Adipocyte (in vitro differentiated cells): Measurements from ENCODE around the gene CDC16.
"Not testable (repeated sequence)": the region's sequence is repeated elsewhere in the genome, so short reads cannot be mapped to it uniquely, and the experiment has no call there.

Experiments used
- DNase-seq: peaks from one replicate; pipeline ENCODE4 v3.0.0-alpha.2; 2015; ENCODE audit warnings: low read depth
- H3K27me3 ChIP-seq: replicated peaks from 2 replicates; pipeline ENCODE4 v1.7.0; 2013; ENCODE audit warnings: mild to moderate bottlenecking, low read length, moderate library complexity; ENCODE audit not compliant: control insufficient read depth, insufficient read depth
- H3K36me3 ChIP-seq: 2 replicates; pipeline ENCODE4 v1.7.0; 2013; ENCODE audit warnings: low read length, mild to moderate bottlenecking, moderate library complexity; ENCODE audit not compliant: control insufficient read depth, insufficient read depth, severe bottlenecking
- H3K4me1 ChIP-seq: 2 replicates; pipeline ENCODE4 v1.7.0; 2013; ENCODE audit warnings: mild to moderate bottlenecking, low read length, moderate library complexity; ENCODE audit not compliant: control insufficient read depth, insufficient read depth
- H3K4me3 ChIP-seq: 2 replicates; pipeline ENCODE4 v1.7.0; 2013; ENCODE audit warnings: mild to moderate bottlenecking, low read length, moderate library complexity
- H3K9ac ChIP-seq: 2 replicates; pipeline ENCODE4 v1.7.0; 2013; ENCODE audit warnings: mild to moderate bottlenecking, low read length, moderate library complexity
- H3K9me3 ChIP-seq: 2 replicates; pipeline ENCODE4 v1.7.0; 2013; ENCODE audit warnings: mild to moderate bottlenecking, low read length, moderate library complexity; ENCODE audit not compliant: control insufficient read depth

CDC16 gene, protein sequence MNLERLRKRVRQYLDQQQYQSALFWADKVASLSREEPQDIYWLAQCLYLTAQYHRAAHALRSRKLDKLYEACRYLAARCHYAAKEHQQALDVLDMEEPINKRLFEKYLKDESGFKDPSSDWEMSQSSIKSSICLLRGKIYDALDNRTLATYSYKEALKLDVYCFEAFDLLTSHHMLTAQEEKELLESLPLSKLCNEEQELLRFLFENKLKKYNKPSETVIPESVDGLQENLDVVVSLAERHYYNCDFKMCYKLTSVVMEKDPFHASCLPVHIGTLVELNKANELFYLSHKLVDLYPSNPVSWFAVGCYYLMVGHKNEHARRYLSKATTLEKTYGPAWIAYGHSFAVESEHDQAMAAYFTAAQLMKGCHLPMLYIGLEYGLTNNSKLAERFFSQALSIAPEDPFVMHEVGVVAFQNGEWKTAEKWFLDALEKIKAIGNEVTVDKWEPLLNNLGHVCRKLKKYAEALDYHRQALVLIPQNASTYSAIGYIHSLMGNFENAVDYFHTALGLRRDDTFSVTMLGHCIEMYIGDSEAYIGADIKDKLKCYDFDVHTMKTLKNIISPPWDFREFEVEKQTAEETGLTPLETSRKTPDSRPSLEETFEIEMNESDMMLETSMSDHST

DNA sequence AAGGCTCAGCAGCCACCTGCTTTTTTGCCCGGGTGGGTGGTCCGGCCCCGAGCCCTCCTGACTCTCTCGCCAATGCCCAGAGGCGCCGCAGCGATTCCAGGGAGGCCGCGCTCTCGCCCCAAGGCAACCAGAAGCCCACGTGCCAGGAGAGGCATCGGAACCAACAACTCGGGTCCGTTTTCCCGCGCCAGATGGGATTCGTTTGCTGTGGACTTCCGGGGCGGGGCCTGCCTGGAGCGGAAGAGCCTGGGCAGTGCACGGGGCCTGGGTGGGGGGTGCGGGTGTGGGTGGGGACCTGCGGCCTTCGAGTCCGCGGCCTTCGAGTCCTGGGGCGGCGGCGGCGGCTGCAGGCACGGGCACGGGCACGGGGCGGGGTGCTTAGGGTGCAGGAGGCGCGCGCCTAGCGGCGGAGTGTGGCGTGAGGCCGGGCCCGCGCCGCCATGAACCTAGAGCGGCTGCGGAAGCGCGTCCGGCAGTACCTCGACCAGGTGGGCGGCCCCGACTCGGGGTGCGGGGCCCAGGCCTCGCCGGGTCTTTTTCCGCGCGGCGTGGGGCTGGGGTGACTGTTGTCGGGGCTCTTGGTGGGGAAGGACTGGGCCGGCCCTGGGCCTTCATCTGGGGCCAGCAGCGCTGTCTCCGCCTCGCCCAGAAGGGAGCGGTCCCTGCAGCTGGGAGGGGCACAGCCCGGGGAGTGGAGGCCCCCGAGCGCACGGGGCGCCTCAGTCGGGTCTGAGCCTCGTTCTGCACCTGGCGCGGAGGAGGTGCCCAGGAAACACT is at the start of gene CDC16:
Gene CDC16, plus strand, starts transcription at position 253 of the 777 bp plus-strand sequence. Its CDS starts 188 bp downstream, at position 441.
- Histone ChIP-seq H3K9me3 (no peaks in the 10 kb centered on the region), H3K9ac (peak within 1 kb of the TSS; percentile 85), H3K27me3 (no peaks in the 10 kb centered on the region), H3K4me1 (peaks cover 17% of the 10 kb centered on the region), H3K36me3 (peaks cover 28% of the 10 kb centered on the region), H3K4me3 (peak within 1 kb of the TSS; percentile 86)
- DNase-seq, result peak; percentile 97

DNA sequence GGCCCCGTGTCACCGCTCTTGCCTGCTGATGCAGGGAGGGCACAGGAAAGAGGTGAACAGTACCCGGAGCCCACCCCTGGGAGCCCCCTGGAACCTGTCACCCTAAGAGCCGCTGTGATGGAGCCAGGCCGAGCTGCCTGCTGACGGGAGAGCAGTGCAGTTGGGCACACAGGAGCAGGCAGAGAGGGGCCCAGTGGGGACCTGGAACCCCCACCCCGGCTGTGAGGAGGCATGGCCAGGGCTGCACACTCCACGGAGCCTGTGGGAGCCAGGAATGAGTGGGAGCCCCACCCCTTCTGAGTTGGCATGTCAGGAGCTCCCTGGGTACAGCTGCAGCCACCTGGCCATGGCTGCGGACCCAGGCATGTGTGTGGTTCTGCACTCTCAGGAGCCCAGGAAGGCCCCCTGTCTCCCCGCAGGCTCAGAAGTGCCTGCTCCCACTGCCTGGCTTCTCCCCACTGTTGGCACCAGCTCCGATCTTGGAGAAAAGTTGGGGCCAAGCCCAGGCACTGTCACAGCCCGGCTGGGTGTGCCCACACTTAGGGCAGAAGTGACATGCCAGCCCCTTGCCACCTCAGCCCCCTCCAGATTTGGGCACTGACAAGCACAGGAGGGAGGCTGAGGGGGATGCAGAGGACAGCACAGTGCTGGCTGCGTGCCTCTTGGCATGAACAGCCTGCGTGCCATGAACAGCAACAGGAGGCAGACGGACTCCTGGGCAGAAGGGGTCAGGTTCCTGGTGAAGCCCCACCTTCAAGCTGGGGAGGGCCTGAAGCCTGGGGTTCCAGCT is 49.3 kb upstream of the CDC16 start:
- Histone ChIP-seq H3K9me3 (peaks cover 16% of the 10 kb centered on the region), H3K27me3 (peaks cover 17% of the 10 kb centered on the region), H3K4me1 (no peaks in the 10 kb centered on the region), H3K4me3 (no peak overlapping the region), H3K36me3 (no peaks in the 10 kb centered on the region), H3K9ac (no peak overlapping the region)
- DNase-seq, result no peak

DNA sequence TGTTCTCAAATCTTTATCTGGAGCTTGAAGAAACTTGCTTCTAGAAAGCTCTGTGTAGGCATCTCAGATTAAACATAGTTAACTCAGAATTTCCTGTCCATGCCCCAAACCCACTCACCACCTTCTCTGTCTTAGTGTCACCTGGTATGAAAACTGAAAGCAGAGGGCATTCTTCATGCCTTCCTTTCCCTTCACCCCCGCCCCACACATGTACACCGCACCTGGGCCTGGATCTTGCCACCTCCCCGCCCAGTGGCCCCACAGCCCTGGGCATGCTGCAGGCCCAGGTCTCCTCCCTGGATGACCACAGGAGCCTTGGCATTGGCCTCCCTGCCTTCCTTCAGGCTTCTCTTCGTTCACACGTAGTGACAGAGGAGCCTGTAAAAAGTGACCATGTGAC is 39.8 kb upstream of the CDC16 start:
- Histone ChIP-seq H3K9ac (no peak overlapping the region), H3K4me3 (no peak overlapping the region), H3K4me1 (no peaks in the 10 kb centered on the region), H3K9me3 (peaks cover 25% of the 10 kb centered on the region), H3K36me3 (no peaks in the 10 kb centered on the region), H3K27me3 (peaks cover under 1% of the 10 kb centered on the region)
- no peak for DNase-seq

GRCh38 chr13:114196629-114197028 is 38.1 kb upstream of the CDC16 start:
- Histone ChIP-seq H3K9me3 (peaks cover 15% of the 10 kb centered on the region), H3K4me3 (no peak overlapping the region), H3K4me1 (peaks cover 11% of the 10 kb centered on the region), H3K9ac (no peak overlapping the region), H3K36me3 (no peaks in the 10 kb centered on the region), H3K27me3 (peaks cover 9% of the 10 kb centered on the region)
- DNase-seq, result no peak

DNA sequence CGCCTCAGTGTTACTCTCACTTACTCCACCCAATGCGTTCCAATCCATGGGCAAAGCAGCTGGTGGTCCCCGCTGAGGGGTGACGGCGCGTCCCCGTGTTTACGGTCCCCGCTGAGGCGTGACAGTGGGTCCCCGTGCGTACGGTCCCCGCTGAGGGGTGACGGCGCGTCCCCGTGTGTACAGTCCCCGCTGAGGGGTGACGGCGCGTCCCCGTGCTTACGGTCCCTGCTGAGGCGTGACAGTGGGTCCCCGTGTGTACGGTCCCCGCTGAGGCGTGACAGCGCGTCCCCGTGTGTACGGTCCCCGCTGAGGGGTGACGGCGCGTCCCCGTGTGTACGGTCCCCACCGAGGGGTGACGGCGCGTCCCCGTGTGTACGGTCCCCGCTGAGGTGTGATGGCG is 36.1 kb upstream of the CDC16 start:
- Histone ChIP-seq H3K9me3 (peaks cover 2% of the 10 kb centered on the region), H3K4me1 (peaks cover 11% of the 10 kb centered on the region), H3K4me3 (no peak overlapping the region), H3K27me3 (peaks cover 28% of the 10 kb centered on the region), H3K9ac (no peak overlapping the region), H3K36me3 (no peaks in the 10 kb centered on the region)
- no peak for DNase-seq

DNA sequence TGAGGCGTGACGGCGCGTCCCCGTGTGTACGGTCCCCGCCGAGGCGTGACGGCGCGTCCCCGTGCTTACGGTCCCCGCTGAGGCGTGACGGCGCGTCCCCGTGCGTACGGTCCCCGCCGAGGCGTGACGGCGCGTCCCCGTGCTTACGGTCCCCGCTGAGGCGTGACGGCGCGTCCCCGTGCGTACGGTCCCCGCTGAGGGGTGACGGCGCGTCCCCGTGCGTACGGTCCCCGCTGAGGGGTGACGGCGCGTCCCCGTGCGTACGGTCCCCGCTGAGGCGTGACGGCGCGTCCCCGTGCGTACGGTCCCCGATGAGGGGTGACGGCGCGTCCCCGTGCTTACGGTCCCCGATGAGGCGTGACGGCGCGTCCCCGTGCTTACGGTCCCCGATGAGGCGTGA is 35.2 kb upstream of the CDC16 start:
- not testable (repeated sequence) for H3K36me3 ChIP-seq, H3K4me3 ChIP-seq, H3K9me3 ChIP-seq, H3K9ac ChIP-seq, DNase-seq
- peaks cover 38% of the 10 kb centered on the region for H3K27me3 ChIP-seq
- H3K4me1 ChIP-seq, result peaks cover 11% of the 10 kb centered on the region

DNA sequence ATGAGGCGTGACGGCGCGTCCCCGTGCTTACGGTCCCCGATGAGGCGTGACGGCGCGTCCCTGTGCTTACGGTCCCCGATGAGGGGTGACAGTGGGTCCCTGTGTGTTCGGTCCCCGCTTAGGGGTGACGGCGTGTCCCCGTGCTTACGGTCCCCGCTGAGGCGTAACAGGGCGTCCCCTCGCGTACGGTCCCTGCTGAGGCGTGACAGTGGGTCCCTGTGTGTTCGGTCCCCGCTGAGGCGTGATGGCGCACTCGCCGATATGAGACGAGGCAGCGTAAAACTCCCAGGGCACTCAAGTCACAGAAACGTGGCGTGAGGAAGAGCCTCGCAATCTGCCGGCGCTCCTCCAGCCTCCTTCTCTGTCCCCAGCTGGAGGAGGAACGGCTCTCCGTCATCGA is 34.7 kb upstream of the CDC16 start:
- DNase-seq, result peak; percentile 28
- Histone ChIP-seq H3K36me3 (no peaks in the 10 kb centered on the region), H3K27me3 (peaks cover 41% of the 10 kb centered on the region), H3K4me1 (peaks cover 11% of the 10 kb centered on the region), H3K9me3 (peaks cover 2% of the 10 kb centered on the region), H3K4me3 (peak overlapping the region; percentile 59), H3K9ac (peak overlapping the region; percentile 25)

GRCh38 chr13:114200399-114200911 is 34.2 kb upstream of the CDC16 start:
- Histone ChIP-seq H3K4me1 (peaks cover 11% of the 10 kb centered on the region), H3K36me3 (no peaks in the 10 kb centered on the region), H3K9me3 (peaks cover 2% of the 10 kb centered on the region), H3K4me3 (peak overlapping the region; percentile 59), H3K27me3 (peaks cover 41% of the 10 kb centered on the region), H3K9ac (peak overlapping the region; percentile 25)
- peak; percentile 41 for DNase-seq

- DNase-seq, result no peak
- no peak overlapping the region for H3K4me3 ChIP-seq
- H3K4me1 ChIP-seq, result peaks cover 11% of the 10 kb centered on the region
- H3K36me3 ChIP-seq, result no peaks in the 10 kb centered on the region
- H3K27me3 ChIP-seq, result peaks cover 41% of the 10 kb centered on the region
- H3K9me3 ChIP-seq, result peaks cover 13% of the 10 kb centered on the region
- H3K9ac ChIP-seq, result no peak overlapping the region
These were observed 32.1 kb upstream of the CDC16 start for GRCh38 chr13:114202581-114202980.

DNA sequence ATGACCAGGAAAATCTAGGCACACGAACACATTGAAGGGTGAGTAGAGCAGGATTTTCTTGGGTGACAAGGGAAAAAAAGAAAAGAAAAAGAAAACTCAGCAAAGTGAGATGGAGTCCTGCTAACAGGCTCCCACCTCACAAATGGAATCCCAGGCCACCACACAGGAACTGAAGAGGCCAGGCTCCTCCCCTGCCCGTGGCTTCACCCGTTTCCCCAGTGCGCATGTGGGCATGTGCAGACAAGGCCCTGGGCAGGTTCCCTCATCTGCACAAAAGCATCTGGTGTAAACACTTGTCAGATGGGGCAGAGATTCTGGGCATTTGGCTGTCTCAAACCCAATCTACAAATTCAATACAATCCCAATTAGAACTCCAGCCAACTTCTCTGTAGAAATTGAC is 31.2 kb upstream of the CDC16 start:
- DNase-seq, result no peak
- peaks cover 41% of the 10 kb centered on the region for H3K27me3 ChIP-seq
- H3K9me3 ChIP-seq, result peaks cover 18% of the 10 kb centered on the region
- no peaks in the 10 kb centered on the region for H3K36me3 ChIP-seq
- no peak overlapping the region for H3K9ac ChIP-seq
- no peak overlapping the region for H3K4me3 ChIP-seq
- H3K4me1 ChIP-seq, result peaks cover 11% of the 10 kb centered on the region
